HG03025 (cell line): ENCODE measurements around the gene CDH24.
A peak's percentile ranks its signal among the peaks of the same experiment; 100 is the strongest.

Experiments used
- ATAC-seq: cut with Tn5 transposase; IDR thresholded peaks from one replicate; pipeline ENCODE4 v1.9.1; 2021; ENCODE audit warnings: mild to moderate bottlenecking, moderate library complexity; ENCODE audit not compliant: unreplicated experiment, low FRiP score

Gene CDH24

GRCh38 chr14:23056956-23057756 is at the start of gene CDH24:
TSS of gene CDH24 (minus strand) at chr14:23057520. CDS start at chr14:23055733, 1,787 bp downstream.
- no peak for ATAC-seq

DNA sequence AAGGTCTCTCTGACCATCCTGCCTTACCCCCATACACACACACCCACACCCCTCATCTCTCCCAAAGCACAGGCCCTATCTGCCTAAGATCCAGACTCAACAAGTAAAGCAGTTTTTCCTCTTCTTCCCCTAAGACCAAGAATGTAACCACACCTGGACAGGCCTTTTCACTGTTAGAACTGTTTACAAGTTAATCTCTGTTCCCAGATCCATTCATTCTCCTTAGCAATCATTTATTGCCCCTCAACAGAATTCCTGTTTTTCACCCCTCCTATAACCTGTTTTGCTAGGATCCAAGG is 49.4 kb upstream of the CDH24 start:
- ATAC-seq: no peak

- no peak for ATAC-seq
Observed at GRCh38 chr14:23105348-23105824, 48.1 kb upstream of the CDH24 start.

DNA sequence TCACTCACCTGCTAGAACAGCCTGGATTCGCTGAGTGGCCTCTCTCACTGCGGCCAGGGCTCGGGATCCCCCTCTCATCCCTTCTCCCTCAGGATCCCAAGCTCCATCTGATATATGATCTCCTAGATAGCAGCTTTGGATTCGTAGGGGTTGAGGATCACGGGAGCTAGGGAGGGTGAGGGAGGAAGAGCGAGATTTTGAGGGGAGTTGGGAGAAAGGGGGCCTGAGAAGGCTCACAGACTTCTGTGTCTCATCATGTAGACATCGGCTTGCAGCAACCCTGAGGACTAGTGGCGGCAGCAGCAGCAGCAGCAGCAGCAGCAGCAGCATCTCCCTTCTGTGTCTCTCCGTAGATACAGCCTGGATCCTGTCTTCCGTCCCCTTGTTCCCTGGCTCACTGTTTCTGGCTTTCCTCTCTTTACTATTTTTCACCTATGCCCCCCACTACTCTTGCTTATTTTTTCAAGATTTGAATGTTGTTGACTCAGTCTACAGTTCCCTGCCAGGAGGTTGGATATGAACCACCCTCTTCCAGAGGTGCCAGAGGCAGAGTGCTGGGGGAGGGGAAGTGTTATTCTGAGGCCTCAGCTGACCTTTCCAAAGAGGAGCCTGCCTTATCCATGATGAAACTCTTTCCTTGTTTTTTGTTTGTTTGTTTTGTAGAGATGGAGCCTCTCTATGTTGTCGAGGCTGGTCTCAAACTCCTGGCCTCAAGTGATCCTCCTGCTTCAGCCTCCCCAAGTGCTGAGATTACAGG is 47.4 kb upstream of the CDH24 start, which contains the start of gene CIROP:
Gene CIROP (minus strand): TSS at position 399 of the 757 bp plus-strand sequence. CDS start 69 bp downstream, at position 330.
- ATAC-seq: no peak

DNA sequence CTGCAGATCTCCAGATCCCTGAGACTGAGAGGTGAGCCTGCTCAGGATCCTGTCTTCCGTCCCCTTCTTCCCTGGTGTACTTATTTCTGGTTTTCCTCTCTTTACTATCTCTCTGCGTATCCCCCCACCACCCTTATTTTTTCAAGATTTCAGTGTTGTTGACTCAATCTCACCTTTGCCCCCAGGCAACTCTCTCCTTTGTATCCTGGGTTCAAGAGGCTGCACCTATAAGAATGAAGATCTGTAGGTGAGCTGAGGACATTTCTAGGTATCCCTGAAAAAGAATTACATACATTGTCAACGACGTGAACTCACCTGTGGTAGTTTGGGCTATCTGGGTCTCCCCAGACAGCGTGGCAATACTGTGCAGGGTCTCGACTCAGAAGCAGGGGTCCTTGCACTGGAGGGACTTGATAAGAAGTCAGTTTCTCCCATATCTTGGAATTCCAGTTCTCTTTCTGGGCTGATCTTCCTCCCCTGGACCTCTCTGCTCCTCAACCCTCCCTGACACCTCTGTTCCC is 46.8 kb upstream of the CDH24 start:
- ATAC-seq: no peak

DNA sequence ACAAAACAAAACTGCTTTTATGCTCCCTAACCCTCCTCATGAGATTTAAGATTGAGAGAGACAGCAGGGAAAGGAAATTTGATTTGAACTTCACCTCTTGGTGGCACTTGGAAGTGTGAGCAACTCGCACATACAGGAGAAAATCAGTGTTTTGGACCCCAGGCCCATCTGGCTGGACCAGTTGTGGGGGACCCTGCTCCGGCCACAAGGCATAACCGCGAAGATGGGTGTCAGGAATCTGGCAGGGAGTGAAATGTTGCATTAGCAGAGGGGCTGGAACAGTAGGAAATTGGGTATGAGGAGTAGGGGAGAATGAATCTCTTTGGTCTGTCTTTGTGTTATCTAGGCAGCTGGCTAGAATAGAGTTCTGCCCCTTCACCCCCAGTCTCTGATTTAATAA is 46.3 kb upstream of the CDH24 start:
- no peak for ATAC-seq

DNA sequence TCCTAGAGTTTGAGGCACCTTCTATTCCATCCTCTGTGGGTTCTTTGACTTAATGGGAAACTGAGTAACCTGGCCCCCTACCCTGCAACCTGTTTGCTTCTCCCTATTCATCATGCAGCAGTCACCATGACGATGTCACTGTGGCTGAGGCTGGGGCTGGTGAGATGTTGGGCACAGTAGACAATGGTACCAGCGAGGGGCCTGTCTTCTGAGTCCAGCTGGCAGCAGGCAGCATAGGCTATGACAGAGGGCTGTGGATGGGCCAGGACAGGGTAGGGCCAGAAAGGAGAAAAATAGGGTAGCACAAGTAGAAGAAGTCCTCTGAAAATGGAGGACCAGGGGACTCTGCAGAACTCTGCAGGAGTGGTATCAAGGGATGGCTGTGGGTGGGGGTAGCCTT is 45.5 kb upstream of the CDH24 start:
- ATAC-seq: no peak

GRCh38 chr14:23101986-23102625 is 44.8 kb upstream of the CDH24 start:
- no peak for ATAC-seq

DNA sequence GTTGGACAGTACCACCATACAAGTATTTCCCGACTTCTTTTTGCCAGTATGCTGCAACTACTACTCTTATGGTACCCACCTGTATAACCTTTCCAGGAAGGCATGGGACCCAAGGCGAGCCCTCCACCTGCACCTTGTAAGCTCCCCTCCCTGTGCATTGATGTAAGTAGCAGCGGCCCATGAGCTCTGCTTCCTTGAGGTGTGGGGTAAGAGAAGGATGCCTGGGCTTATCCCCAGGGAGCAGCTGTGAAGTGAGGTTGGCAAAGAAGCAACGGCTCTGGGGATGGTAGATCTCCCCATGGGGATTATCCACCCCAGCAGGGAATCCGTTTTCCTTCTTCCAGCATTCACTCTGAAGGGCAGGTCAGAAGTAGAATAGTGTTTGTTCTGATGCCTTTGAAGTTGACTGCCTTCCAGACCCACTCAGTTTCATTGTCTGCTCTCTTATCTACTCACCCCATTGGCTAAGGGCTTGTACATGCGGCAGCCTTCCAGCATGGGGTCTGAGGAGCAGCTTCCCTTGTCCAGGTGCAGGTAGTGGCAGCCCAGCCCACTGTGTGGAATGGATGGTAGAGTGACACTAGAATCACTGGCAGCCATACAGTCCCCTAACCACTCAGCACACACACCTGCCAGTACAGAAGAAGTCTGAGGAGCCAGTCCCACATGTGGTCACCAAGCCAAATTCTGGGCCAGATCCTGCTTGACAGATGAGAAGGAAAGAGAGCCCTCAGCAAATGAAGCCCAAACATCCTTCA is 44.1 kb upstream of the CDH24 start:
- ATAC-seq: no peak

GRCh38 chr14:23099212-23099861 is 42.0 kb upstream of the CDH24 start:
- ATAC-seq: no peak

GRCh38 chr14:23097786-23098185 is 40.5 kb upstream of the CDH24 start:
- ATAC-seq: no peak

DNA sequence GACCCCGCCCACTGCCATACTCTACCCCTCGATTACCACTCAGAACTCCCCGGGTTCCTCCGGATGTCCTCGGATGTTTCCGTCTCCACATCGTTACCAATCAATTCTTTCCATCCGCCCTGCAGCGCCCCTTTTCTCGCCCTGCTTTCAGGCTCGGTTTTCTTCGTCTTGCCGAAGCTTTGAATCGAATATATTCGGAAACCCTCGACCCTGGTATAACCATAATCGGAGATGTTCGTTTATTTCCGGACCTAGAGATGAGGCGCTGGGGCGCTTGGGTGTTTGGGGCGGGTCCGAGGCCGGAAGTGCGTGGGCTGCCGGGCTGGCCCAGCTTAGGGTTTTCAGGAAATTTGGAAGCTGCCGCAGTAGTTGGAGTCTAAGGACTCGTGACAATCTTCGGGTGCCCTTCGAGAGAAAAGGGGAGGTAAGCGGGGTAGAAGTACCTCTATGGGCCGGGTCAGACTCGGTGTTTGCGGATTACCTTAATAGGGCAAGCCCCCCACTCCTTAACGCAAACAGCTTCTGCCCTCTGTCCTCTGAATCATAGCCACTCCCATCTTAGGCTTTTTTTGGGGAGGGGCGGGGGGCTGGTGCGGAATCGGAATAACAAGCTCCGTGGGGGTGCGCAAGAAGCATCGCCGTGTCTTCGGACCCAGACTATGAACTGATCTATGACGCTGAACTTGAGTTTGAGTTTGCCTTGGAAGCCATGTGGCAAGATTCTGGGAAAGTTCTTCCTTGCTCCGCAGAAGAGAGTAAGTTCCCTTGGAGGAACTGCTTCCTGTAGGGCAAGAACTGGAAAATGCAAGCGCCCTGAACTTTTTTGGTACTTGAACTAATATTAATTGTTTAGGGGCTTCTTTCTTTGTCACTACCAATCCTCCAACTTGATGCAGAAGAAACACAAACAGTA is 38.1 kb upstream of the CDH24 start, which contains the start of gene C14orf119:
Gene C14orf119 (plus strand): TSS at position 310 of the 913 bp plus-strand sequence. CDS start 2,154 bp downstream, outside the sequence.
- peak; percentile 81 for ATAC-seq

DNA sequence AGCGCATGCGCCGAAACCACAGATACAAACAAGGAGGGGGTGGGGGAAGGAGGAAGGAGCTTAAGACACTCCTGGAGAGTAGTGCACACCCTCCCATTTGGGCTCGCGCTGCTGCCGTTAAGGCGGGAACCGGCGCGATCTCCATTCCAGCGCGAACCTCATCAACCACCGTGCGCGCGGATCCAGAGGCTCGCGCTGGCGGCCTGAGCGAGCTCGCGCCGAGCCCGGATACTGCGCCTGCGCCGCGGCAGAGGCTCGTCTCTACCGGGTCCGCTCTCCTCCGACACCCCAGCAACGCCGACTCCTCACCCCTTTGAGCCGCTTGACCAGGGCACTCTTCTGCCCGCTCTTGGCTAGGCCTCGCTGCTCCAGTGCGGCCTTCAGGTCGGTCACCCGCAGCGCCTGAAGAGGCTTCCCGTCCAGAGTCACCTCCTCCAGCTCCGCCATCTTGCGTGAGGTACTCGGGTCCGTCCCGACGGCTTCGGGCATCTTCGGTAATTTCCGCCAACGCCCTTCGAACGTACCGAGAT is 37.4 kb upstream of the CDH24 start, which contains the start of gene ACIN1:
Gene ACIN1 (minus strand): TSS at position 471 of the 530 bp plus-strand sequence. CDS start 24 bp downstream, at position 447.
- peak; percentile 40 for ATAC-seq

DNA sequence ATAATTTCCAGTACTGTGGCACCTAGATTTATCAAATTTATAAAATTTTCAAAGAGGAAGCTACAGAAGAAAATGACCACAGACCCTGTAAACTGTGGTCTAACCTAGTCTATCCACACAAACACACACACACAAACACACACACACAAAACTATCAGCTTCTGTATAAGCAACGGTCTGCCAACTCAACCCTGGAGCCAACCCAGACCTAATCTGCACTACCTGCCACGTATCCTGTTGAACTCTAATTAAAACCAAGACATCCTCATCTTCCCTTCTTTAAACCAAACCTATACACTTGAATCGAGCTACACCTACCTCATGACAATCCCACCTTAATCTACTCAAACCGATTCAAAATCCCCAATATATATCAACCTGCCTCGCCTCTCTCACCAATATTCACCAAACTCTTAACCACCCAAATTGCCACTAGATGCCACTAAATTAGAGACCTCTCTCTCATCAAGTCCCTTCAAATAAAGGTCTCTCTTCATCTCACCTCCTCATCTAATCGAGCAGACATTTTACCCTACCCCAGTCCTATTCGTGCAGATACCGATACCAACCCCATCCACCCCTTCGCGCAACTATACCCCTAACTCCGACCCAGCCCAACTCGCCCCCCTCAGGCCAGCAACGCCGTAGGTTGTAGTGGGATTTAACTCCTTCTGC is 36.8 kb upstream of the CDH24 start:
- ATAC-seq: no peak

- no peak for ATAC-seq
Observed at GRCh38 chr14:23093526-23093925, 36.2 kb upstream of the CDH24 start.

DNA sequence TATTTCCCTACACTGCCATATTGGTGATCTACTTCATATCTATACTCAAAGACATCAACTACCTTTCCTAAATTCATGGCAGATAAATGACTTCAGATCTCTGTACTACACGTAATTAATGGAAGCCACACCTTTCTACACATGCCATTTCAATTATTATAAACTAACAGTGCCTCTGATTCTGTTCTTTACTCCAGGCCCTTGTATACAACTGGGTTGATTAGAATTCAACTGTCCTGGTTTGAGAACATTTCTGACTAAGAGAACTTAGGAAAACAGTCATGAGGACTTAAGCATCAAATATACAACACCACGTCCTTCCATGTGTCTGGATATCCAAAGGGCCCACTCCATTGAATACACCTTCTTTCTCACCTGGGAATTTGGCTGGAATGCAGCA is 35.8 kb upstream of the CDH24 start:
- no peak for ATAC-seq

- no peak for ATAC-seq
Observed at GRCh38 chr14:23091294-23092225, 34.2 kb upstream of the CDH24 start.
